ENCODE results near the gene FGGY.

FGGY gene

DNA sequence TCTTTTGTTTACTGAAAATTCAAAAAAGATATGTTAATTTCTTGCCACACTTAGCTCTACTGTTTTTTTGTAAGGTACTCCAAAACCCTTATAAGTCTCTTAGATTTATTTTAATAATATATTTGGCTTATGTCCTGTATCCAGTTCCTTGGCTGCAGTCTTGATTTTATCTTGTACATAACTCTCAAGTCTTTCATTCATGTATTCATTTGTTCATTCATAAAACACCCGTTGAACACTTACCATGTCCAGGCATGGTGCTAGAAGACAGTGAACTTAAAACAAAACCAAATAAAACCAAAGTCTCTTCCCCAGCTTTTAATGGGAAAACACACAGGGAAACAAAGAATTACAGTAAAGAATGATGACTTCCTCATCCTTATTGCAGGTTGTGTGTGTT lies 215.8 kb downstream of the FGGY start:
- H3K36me3 ChIP-seq (ENCODE audit: insufficient read depth, low read length) = no peaks in the 10 kb centered on the region
- no peak overlapping the region for H3K27ac ChIP-seq (ENCODE audit: low read length)
- H3K4me3 ChIP-seq (ENCODE audit: low read depth in 1 of 2, low read length in 2 of 2) = no peak overlapping the region

DNA sequence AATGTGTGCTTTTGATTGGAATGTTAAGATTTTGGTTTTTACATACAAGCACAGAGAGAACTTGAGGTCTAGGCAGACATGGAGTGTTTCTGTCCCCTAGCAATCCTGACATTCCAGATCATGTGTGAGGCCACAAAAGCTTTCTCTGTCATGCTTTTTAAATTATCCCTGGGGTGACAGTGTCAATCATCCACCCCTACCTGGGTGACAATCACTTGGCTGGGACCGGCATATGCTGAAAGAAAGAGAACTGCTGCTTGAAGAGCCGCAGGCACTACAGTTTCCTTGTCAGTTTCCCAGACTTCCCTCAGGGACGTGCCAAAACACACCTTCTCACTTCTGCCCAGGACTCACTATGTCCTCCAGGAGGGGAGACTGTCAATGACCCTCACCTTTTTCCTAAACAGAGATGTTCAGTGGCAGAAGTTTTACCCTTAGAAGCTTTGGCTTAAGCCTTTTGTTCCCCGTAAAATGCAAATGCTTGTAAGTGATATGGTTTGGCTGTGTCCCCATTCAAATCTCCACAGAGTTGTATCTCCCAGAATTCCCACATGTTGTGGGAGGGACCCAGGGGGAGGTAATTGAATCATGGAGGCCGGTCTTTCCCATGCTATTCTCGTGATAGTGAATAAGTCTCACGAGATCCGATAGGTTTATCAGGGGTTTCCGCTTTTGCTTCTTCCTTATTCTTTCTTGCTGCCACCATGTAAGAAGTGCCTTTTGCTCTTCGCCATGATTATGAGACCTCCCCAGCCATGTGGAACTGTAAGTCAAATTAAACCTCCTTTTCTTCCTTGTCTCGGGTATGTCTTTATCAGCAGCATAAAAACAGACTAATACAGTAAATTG lies 217.4 kb downstream of the FGGY start:
- Histone ChIP-seq H3K27ac (ENCODE audit: low read length) (no peak overlapping the region), H3K4me1 (ENCODE audit: insufficient read depth, low read length) (no peaks in the 10 kb centered on the region), H3K79me2 (ENCODE audit: insufficient read depth, low read length) (no peaks in the 10 kb centered on the region), H2AFZ (ENCODE audit: low read depth, low read length) (no peak overlapping the region), H4K20me1 (ENCODE audit: insufficient read depth, low read length) (no peaks in the 10 kb centered on the region), H3K9me3 (ENCODE audit: insufficient read depth, low read length, severe bottlenecking) (no peaks in the 10 kb centered on the region), H3K9ac (ENCODE audit: low read depth, low read length) (no peak overlapping the region), H3K36me3 (ENCODE audit: insufficient read depth, low read length) (no peaks in the 10 kb centered on the region), H3K4me2 (ENCODE audit: insufficient read depth, low read length) (no peak overlapping the region), H3K27me3 (ENCODE audit: insufficient read depth, low read length, poor library complexity) (no peaks in the 10 kb centered on the region), H3K4me3 (ENCODE audit: low read depth in 1 of 2, low read length in 2 of 2) (no peak overlapping the region)
- DNase-seq (no peak), ATAC-seq (ENCODE audit: insufficient read depth, low read depth) (no peak)
- TF ChIP-seq, protein P1, sequence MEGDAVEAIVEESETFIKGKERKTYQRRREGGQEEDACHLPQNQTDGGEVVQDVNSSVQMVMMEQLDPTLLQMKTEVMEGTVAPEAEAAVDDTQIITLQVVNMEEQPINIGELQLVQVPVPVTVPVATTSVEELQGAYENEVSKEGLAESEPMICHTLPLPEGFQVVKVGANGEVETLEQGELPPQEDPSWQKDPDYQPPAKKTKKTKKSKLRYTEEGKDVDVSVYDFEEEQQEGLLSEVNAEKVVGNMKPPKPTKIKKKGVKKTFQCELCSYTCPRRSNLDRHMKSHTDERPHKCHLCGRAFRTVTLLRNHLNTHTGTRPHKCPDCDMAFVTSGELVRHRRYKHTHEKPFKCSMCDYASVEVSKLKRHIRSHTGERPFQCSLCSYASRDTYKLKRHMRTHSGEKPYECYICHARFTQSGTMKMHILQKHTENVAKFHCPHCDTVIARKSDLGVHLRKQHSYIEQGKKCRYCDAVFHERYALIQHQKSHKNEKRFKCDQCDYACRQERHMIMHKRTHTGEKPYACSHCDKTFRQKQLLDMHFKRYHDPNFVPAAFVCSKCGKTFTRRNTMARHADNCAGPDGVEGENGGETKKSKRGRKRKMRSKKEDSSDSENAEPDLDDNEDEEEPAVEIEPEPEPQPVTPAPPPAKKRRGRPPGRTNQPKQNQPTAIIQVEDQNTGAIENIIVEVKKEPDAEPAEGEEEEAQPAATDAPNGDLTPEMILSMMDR (IDR thresholded peaks at IDR 0.05; ENCODE audit: borderline replicate concordance, extremely low read depth, low read length, poor library complexity, severe bottlenecking) = no peak
- TF ChIP-seq EZH2 (IDR thresholded peaks at IDR 0.05; ENCODE audit: borderline replicate concordance, low read depth, low read length, severe bottlenecking) = no peak

More for the DNA sequence above, 215.8 kb downstream of the FGGY start:
- Histone ChIP-seq H4K20me1 (ENCODE audit: insufficient read depth, low read length) (no peaks in the 10 kb centered on the region), H3K27me3 (ENCODE audit: insufficient read depth, low read length, poor library complexity) (no peaks in the 10 kb centered on the region), H3K9me3 (ENCODE audit: insufficient read depth, low read length, severe bottlenecking) (no peaks in the 10 kb centered on the region), H3K9ac (ENCODE audit: low read depth, low read length) (no peak overlapping the region), H2AFZ (ENCODE audit: low read depth, low read length) (no peak overlapping the region), H3K4me2 (ENCODE audit: insufficient read depth, low read length) (no peak overlapping the region), H3K4me1 (ENCODE audit: insufficient read depth, low read length) (no peaks in the 10 kb centered on the region), H3K79me2 (ENCODE audit: insufficient read depth, low read length) (no peaks in the 10 kb centered on the region)
- no peak for TF ChIP-seq EZH2 (IDR thresholded peaks at IDR 0.05; ENCODE audit: borderline replicate concordance, low read depth, low read length, severe bottlenecking)
- TF ChIP-seq, protein P1 (IDR thresholded peaks at IDR 0.05; ENCODE audit: borderline replicate concordance, extremely low read depth, low read length, poor library complexity, severe bottlenecking) = no peak
- DNase-seq = no peak
- ATAC-seq (ENCODE audit: insufficient read depth, low read depth) = no peak

DNA sequence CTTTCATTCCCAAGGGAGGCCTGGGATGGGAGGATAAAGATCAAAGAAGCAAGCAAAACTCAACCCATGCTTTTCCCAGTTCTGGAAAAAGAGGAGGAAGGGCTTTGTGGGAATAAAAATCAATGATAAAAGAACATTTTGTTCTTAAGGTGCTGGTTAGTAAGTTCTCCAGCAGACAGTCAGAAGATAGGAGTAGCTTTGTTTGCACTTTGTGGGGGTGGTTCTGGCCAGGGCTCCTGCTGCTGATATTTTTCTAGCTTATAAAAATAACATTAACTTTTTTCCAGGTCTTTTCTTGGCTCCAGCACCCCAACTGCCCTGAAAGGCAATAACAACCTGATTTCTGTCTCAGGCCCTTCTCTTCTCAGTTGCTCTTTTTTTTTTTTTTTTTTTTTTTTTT lies 220.0 kb downstream of the FGGY start:
- no peak overlapping the region for H3K4me3 ChIP-seq (ENCODE audit: low read depth in 1 of 2, low read length in 2 of 2)
- DNase-seq (no peak), ATAC-seq (ENCODE audit: insufficient read depth, low read depth) (no peak)
- no peaks in the 10 kb centered on the region for H3K4me1 ChIP-seq (ENCODE audit: insufficient read depth, low read length)
- TF ChIP-seq EZH2 (IDR thresholded peaks at IDR 0.05; ENCODE audit: borderline replicate concordance, low read depth, low read length, severe bottlenecking) = no peak
- TF ChIP-seq, protein P1 (IDR thresholded peaks at IDR 0.05; ENCODE audit: borderline replicate concordance, extremely low read depth, low read length, poor library complexity, severe bottlenecking) = no peak
- no peak overlapping the region for H2AFZ ChIP-seq (ENCODE audit: low read depth, low read length)
- no peaks in the 10 kb centered on the region for H3K9me3 ChIP-seq (ENCODE audit: insufficient read depth, low read length, severe bottlenecking)
- H3K27ac ChIP-seq (ENCODE audit: low read length) = no peak overlapping the region
- no peak overlapping the region for H3K9ac ChIP-seq (ENCODE audit: low read depth, low read length)
- no peaks in the 10 kb centered on the region for H4K20me1 ChIP-seq (ENCODE audit: insufficient read depth, low read length)
- H3K36me3 ChIP-seq (ENCODE audit: insufficient read depth, low read length) = no peaks in the 10 kb centered on the region
- H3K27me3 ChIP-seq (ENCODE audit: insufficient read depth, low read length, poor library complexity) = no peaks in the 10 kb centered on the region
- H3K79me2 ChIP-seq (ENCODE audit: insufficient read depth, low read length) = no peaks in the 10 kb centered on the region
- no peak overlapping the region for H3K4me2 ChIP-seq (ENCODE audit: insufficient read depth, low read length)

Data from DND-41 (cell line).